T-helper 1 cell (primary cell): ENCODE results near the gene TMEM238.
"Not testable (repeated sequence)": the region's sequence is repeated elsewhere in the genome, so short reads cannot be mapped to it uniquely, and the experiment has no call there.

Source experiments
- DNase-seq, 5 donors: peaks; one replicate each; pipeline ENCODE4 v3.0.0-alpha.2; 2012 to 2020

TMEM238 gene

DNA sequence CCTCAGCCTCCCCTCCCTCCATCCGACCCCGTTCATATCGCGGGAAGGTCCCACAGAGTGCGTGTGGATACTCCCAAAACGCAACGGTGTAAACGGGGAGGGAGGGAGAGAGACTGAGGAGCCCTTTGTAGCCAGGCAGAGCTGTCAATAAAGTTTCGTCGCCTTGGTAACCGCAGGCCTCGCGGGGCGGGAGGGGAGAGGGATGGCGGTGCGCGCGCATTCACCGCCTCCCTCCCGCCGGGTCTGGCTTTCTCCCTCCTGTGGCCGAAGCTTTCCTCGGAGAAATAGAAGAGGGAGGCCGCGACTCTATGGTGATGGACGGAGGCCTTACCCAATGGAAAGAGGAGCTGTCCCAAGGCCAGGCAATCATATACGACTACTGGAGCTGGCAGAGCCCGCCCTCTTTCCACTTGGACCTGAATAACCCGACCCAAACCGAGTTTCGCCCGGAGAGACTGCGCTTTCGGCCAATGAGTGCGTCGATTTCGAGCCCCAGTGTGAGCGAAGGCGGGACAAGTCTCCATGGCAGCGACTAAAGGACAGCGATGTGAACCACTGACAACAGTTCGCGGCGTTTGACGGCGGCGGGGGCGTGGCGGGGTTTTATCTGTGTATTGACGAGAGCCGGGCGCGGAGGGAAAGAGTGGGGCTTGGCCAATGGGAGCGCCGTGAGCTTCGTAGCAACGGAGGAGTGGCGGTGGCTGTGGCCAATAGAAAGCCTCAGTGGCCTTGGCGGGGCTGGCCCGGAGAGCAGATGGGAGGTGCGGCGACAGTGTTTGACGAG lies 44.8 kb downstream of the TMEM238 start, which contains the start of gene KMT5C:
TSS of gene KMT5C (plus strand) at position 772 of the 784 bp plus-strand sequence. CDS start 2,061 bp downstream, outside the sequence.
- DNase-seq = peak; percentile 100

DNA sequence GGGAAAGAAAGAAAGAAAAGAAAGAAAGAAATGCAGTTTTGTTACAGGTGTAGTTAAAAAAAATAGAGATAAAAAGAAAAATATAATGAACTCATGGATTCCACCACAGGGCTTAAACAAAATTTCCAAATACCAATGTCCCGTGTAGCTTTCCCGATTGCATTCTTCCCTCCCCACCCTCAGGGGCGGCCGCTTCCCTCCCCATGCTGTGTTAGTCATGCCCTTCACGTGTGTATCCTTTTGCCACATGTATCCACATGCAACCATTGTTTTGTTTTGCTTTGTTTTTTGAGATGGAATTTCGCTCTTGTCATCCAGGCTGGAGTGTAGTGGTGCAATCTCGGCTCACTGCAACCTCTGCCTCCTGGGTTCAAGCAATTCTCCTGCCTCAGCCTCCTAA lies 48.0 kb downstream of the TMEM238 start:
- DNase-seq = no peak

DNA sequence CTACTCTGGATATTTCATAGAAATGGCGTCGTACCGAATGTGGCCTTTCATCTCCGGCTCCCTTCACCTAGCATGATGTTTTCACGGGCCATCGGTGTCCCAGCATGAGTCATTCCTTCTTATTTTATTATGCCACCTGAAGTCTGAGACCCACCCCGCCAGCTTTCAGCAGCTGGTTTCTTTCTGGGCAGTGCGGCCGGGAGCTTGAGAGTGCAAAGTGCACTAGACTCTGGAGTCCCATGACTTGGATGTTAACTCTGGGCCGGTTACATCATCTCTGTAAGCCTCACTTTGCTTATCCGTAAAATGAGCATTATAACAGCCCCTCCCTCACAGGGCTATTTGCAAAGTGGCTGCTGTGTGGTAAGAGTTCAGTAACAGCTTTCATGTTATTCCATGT lies 50.2 kb downstream of the TMEM238 start:
- DNase-seq = no peak

DNA sequence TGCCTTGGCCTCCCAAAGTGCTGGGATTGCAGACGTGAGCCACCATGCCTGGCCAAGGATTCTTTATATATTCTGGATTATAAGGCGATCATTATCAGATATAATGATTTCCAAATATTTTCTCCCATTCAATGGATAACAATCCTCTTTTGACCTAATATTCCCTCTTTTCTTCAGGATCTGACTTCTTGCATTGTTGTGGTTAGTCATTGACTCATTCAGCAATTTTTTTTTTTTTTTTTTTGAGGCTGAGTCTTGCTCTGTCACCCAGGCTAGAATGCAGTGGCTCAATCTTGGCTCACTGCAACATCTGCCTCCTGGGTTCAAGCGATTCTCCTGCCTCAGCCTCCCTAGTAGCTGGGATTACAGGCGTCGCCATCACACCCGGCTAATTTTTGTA lies 54.3 kb downstream of the TMEM238 start:
- DNase-seq = not testable (repeated sequence)
